HG02884 (cell line): ENCODE results near the gene PTBP1.

Source experiments
- ATAC-seq: cut with Tn5 transposase; IDR thresholded peaks from one replicate; pipeline ENCODE4 v1.9.1; 2021; ENCODE audit warnings: mild to moderate bottlenecking, moderate library complexity; ENCODE audit not compliant: unreplicated experiment

The PTBP1 gene

GRCh38 chr19:772063-772462 is 25.2 kb upstream of the PTBP1 start:
- ATAC-seq = no peak

- ATAC-seq = no peak
These were observed 24.4 kb upstream of the PTBP1 start for GRCh38 chr19:772730-773436.

- ATAC-seq = no peak
These were observed 20.7 kb upstream of the PTBP1 start for GRCh38 chr19:776549-776948.

- no peak for ATAC-seq
These were observed 18.2 kb upstream of the PTBP1 start for GRCh38 chr19:778910-779653.

- ATAC-seq = no peak
These were observed 16.3 kb upstream of the PTBP1 start for GRCh38 chr19:780935-781334.

GRCh38 chr19:781800-782184 is 15.5 kb upstream of the PTBP1 start:
- no peak for ATAC-seq

GRCh38 chr19:782185-782877 is 14.9 kb upstream of the PTBP1 start:
- ATAC-seq = no peak

- ATAC-seq = no peak
These were observed 14.2 kb upstream of the PTBP1 start for GRCh38 chr19:782878-783668.

- ATAC-seq = no peak
These were observed 12.7 kb upstream of the PTBP1 start for GRCh38 chr19:784541-784940.

GRCh38 chr19:787536-787935 is 9.7 kb upstream of the PTBP1 start:
- no peak for ATAC-seq

GRCh38 chr19:788686-788982 is 8.6 kb upstream of the PTBP1 start:
- no peak for ATAC-seq

GRCh38 chr19:788983-789700 is 8.1 kb upstream of the PTBP1 start:
- ATAC-seq = no peak

- ATAC-seq = no peak
These were observed 7.6 kb upstream of the PTBP1 start for GRCh38 chr19:789701-790060.

GRCh38 chr19:791007-791566 is 6.2 kb upstream of the PTBP1 start:
- no peak for ATAC-seq

GRCh38 chr19:791567-792305 is 5.5 kb upstream of the PTBP1 start:
- no peak for ATAC-seq

GRCh38 chr19:792306-792885 is 4.9 kb upstream of the PTBP1 start:
- ATAC-seq = no peak

- ATAC-seq = no peak
These were observed 3.4 kb upstream of the PTBP1 start for GRCh38 chr19:793806-794205.

- no peak for ATAC-seq
These were observed 2.1 kb upstream of the PTBP1 start for GRCh38 chr19:795073-795611.
